Neural cell (in vitro differentiated cells): ENCODE measurements around the gene PRIMPOL.

Experiments used
- CTCF ChIP-seq: fragments of 450-650 bp; IDR thresholded peaks from 2 replicates; pipeline ENCODE4 v1.5.1; 2014; ENCODE audit warnings: antibody characterized with exemption, mild to moderate bottlenecking, moderate library complexity; ENCODE audit not compliant: poor library complexity, severe bottlenecking
- EP300 ChIP-seq: fragments of 450-650 bp; conservative IDR thresholded peaks from 2 replicates; pipeline ENCODE4 v1.6.1; 2014; ENCODE audit warnings: antibody characterized with exemption, mild to moderate bottlenecking, moderate library complexity; ENCODE audit not compliant: poor library complexity, severe bottlenecking
- EZH2 ChIP-seq: fragments of 200-600, 300-800 bp; shearing (Covaris generic), sonication (generic); IDR thresholded peaks from 2 replicates; pipeline ENCODE4 v1.6.1; 2014; ENCODE audit warnings: antibody characterized with exemption, low read length, borderline replicate concordance, mild to moderate bottlenecking; ENCODE audit not compliant: insufficient read depth, poor library complexity, severe bottlenecking
- POLR2AphosphoS5 ChIP-seq: IDR thresholded peaks from 2 replicates; pipeline ENCODE4 v1.6.1; 2012
- RAD21 ChIP-seq: fragments of 450-650 bp; conservative IDR thresholded peaks from 2 replicates; pipeline ENCODE4 v1.6.1; 2014; ENCODE audit warnings: antibody characterized with exemption, mild to moderate bottlenecking, moderate library complexity
- SMC3 ChIP-seq: fragments of 450-650 bp; conservative IDR thresholded peaks from 2 replicates; pipeline ENCODE4 v1.6.1; 2014; ENCODE audit warnings: antibody characterized with exemption, mild to moderate bottlenecking, moderate library complexity; ENCODE audit not compliant: poor library complexity

- TF ChIP-seq POLR2AphosphoS5 (no peak), CTCF (no peak), RAD21 (no peak), EZH2 (no peak), SMC3 (no peak), EP300 (no peak)
Measured at GRCh38 chr4:184681916-184682315, 32.4 kb downstream of the PRIMPOL start.
